Measurements from ENCODE around the gene RPL38. TPM values are rescaled to one million over a fixed set of nuclear protein-coding genes. Genes with fewer than 3 reads are reported as not detected.

RPL38 gene
- polyA plus RNA-seq, 2 of the 4 experiments (the other 2 are of a cell fraction): 3,205 to 4,133 TPM

DNA sequence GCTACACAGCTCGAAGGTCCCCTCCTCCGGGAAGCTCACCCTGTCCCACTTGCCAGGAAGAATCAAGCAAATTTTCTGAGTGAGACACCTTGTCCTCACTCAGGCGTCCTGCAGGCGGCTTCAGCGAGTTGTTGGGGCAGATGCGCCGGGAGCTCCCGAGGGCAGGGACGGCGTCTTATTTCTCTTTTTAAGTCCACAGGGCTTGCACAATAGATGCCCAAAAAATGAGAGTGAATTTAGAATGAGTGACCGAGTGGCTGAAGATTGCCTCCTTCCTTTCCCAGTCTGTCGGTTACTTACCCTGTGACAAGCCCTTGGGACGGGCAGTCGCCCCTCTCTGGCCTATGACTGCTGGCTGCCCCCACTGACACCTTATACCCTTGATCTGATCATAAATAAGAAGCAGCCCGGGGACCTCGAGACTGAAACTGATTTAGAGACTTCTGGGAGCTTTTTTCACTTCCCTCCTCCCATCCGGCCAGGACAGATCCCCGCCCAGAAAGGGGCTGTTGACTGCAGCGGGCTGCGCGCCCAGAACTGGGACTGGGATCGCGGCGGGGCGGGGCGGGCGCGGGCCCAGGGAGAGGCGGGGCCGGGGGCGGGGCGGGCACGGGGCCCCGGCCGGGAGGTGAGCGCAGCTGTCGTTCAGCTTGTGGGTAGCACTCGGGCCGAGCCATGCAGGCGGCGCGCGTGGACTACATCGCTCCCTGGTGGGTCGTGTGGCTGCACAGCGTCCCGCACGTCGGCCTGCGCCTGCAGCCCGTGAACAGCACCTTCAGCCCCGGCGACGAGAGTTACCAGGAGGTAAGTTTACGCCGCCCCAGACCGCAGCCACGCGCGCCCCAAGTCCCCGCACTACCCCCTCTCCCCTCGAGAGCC is 9.7 kb downstream of the RPL38 start, which contains the start of gene TTYH2:
Gene TTYH2 (plus strand): TSS at position 659 of the 879 bp plus-strand sequence. CDS start 17 bp downstream, at position 676.
- ChIA-PET POLR2A (interaction anchor here (0.8 to 1.2 kb wide), 5 partner anchors 8 to 85 kb away, joined by 3 to 5 read pairs (median 3); no protein-coding TSS in a partner anchor), CTCF (interaction anchor here (0.7 to 8.6 kb wide), 9 partner anchors 9 to 166 kb away, joined by 3 to 62 read pairs (median 4); partner anchors contain the start of genes BTBD17, GPR142 and RPL38)
- FAIRE-seq (no peak), ATAC-seq (peak; percentile 36 to 75), DNase-seq (ENCODE audit: low read depth in 1 of 2, low spot score in 1 of 2) (peak; percentile 77 to 84)
- peaks cover 30% of the 10 kb centered on the region; the same call in 2 of the 3 replicates for H3K4me1 ChIP-seq
- peak within 1 kb of the TSS; percentile 39 to 76 for H3K27ac ChIP-seq
- peak within 1 kb of the TSS; percentile 32 for H3K4me3 ChIP-seq
- H3K4me2 ChIP-seq: peak within 1 kb of the TSS; percentile 71
- WGBS (ENCODE audit: missing lambda C conversion rate): 19% methylated on average over 37 of the region's 62 CpGs
- H3K9me3 ChIP-seq: no peaks in the 10 kb centered on the region
- no peak for TF ChIP-seq EP300 (IDR thresholded peaks at IDR 0.05)
- TF ChIP-seq RNF2 (IDR thresholded peaks at IDR 0.05; ENCODE audit: borderline replicate concordance, low read depth): no peak
- TF ChIP-seq RCOR1 (IDR thresholded peaks at IDR 0.05; ENCODE audit: low read depth, low read length): no peak
- TF ChIP-seq, protein P1, sequence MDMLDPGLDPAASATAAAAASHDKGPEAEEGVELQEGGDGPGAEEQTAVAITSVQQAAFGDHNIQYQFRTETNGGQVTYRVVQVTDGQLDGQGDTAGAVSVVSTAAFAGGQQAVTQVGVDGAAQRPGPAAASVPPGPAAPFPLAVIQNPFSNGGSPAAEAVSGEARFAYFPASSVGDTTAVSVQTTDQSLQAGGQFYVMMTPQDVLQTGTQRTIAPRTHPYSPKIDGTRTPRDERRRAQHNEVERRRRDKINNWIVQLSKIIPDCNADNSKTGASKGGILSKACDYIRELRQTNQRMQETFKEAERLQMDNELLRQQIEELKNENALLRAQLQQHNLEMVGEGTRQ (IDR thresholded peaks at IDR 0.05): no peak
- TF ChIP-seq ZFP36 (IDR thresholded peaks at IDR 0.05; ENCODE audit: borderline replicate concordance, partially characterized antibody): peak; percentile 2
- TF ChIP-seq ZNF302 (CRISPR knock-in tag; IDR thresholded peaks at IDR 0.05): no peak
- TF ChIP-seq NFE2L2 (conservative IDR thresholded peaks at IDR 0.05; ENCODE audit: low read length): no peak
- no peak for TF ChIP-seq HMGXB4 (CRISPR knock-in tag; IDR thresholded peaks at IDR 0.05; ENCODE audit: borderline replicate concordance)
- no peak for TF ChIP-seq EHMT2 (IDR thresholded peaks at IDR 0.05; ENCODE audit: low read depth)
- TF ChIP-seq HEYL (CRISPR knock-in tag; IDR thresholded peaks at IDR 0.05): no peak
- TF ChIP-seq CBX8 (IDR thresholded peaks at IDR 0.05): no peak
- no peak for TF ChIP-seq CHD2 (IDR thresholded peaks at IDR 0.05; ENCODE audit: low read length, partially characterized antibody)
- no peak for TF ChIP-seq KDM1A (IDR thresholded peaks at IDR 0.05; ENCODE audit: low read depth)
- no peak for TF ChIP-seq FOSB (CRISPR knock-in tag; IDR thresholded peaks at IDR 0.05)
- TF ChIP-seq SMC3 (IDR thresholded peaks at IDR 0.05): 0 out of 3 replicates have a peak, but pooled peaks have one; percentile 8
- TF ChIP-seq POLR2A (IDR thresholded peaks at IDR 0.05; ENCODE audit: low read length): peak; percentile 49
- no peak for TF ChIP-seq REST (IDR thresholded peaks at IDR 0.05)
- no peak for TF ChIP-seq RFX5 (IDR thresholded peaks at IDR 0.05)
- no peak for TF ChIP-seq HOXA7 (CRISPR knock-in tag; IDR thresholded peaks at IDR 0.05)
- TF ChIP-seq KDM5A (IDR thresholded peaks at IDR 0.05): no peak
- TF ChIP-seq NR3C1 (IDR thresholded peaks at IDR 0.05): no peak
- TF ChIP-seq GATA3 (IDR thresholded peaks at IDR 0.05; ENCODE audit: borderline replicate concordance): no peak
- TF ChIP-seq ESRRA (IDR thresholded peaks at IDR 0.05; ENCODE audit: borderline replicate concordance, low read length): no peak
- TF ChIP-seq BCL3 (IDR thresholded peaks at IDR 0.05): no peak
- TF ChIP-seq MAZ (IDR thresholded peaks at IDR 0.05; ENCODE audit: borderline replicate concordance, low read depth, low read length): no peak
- no peak for TF ChIP-seq FOXS1 (CRISPR knock-in tag; IDR thresholded peaks at IDR 0.05)
- TF ChIP-seq JUN (IDR thresholded peaks at IDR 0.05): no peak
- TF ChIP-seq E2F6 (IDR thresholded peaks at IDR 0.05; ENCODE audit: borderline replicate concordance, low read depth): peak; percentile 54; the same call in 1 of the 2 replicates
- TF ChIP-seq MAFK (IDR thresholded peaks at IDR 0.05; ENCODE audit: partially characterized antibody): no peak
- no peak for TF ChIP-seq JUNB (IDR thresholded peaks at IDR 0.05)
- no peak for TF ChIP-seq BHLHE40 (IDR thresholded peaks at IDR 0.05; ENCODE audit: low read depth, low read length)
- peak; percentile 47 for TF ChIP-seq MAX (IDR thresholded peaks at IDR 0.05)

Data from A549 (cell line).